Ishikawa (cell line): Measurements from ENCODE around the gene DNAJC22.

ENCODE experiments used
- CEBPB ChIP-seq: IDR thresholded peaks from 2 replicates; pipeline ENCODE4 v1.6.1; 2012
- CREB1 ChIP-seq: IDR thresholded peaks from 2 replicates; pipeline ENCODE4 v1.6.1; 2012; ENCODE audit warnings: low read depth
- EGR1 ChIP-seq: IDR thresholded peaks from 2 replicates; pipeline ENCODE4 v1.6.1; 2012
- EP300 ChIP-seq: IDR thresholded peaks from 2 replicates; pipeline ENCODE4 v1.6.1; 2012; ENCODE audit warnings: borderline replicate concordance
- FOXM1 ChIP-seq: IDR thresholded peaks from 2 replicates; pipeline ENCODE4 v1.6.1; 2012; ENCODE audit warnings: low read depth, borderline replicate concordance
- NFIC ChIP-seq: IDR thresholded peaks from 2 replicates; pipeline ENCODE4 v1.6.1; 2012
- RAD21 ChIP-seq: IDR thresholded peaks from 2 replicates; pipeline ENCODE4 v1.6.1; 2012; ENCODE audit warnings: low read depth
- TAF1 ChIP-seq: IDR thresholded peaks from 2 replicates; pipeline ENCODE4 v1.6.1; 2012; ENCODE audit warnings: low read depth, mild to moderate bottlenecking
- TCF12 ChIP-seq: IDR thresholded peaks from 2 replicates; pipeline ENCODE4 v1.6.1; 2012; ENCODE audit warnings: low read depth
- TEAD4 ChIP-seq: IDR thresholded peaks from 2 replicates; pipeline ENCODE4 v1.6.1; 2012
- YY1 ChIP-seq: IDR thresholded peaks from 2 replicates; pipeline ENCODE4 v1.6.1; 2012; ENCODE audit warnings: low read depth
- ZBTB7A ChIP-seq: IDR thresholded peaks from 2 replicates; pipeline ENCODE4 v1.6.1; 2012; ENCODE audit warnings: low read depth
- TF ChIP-seq, protein P1 (sequence below): IDR thresholded peaks from 2 replicates; pipeline ENCODE4 v1.6.1; 2012
- TF ChIP-seq, protein P2 (sequence below): IDR thresholded peaks from 2 replicates; pipeline ENCODE4 v1.6.1; 2012; ENCODE audit warnings: low read depth, mild to moderate bottlenecking
- TF ChIP-seq, protein P3 (sequence below): IDR thresholded peaks from 2 replicates; pipeline ENCODE4 v1.6.1; 2012

DNAJC22 gene

DNA sequence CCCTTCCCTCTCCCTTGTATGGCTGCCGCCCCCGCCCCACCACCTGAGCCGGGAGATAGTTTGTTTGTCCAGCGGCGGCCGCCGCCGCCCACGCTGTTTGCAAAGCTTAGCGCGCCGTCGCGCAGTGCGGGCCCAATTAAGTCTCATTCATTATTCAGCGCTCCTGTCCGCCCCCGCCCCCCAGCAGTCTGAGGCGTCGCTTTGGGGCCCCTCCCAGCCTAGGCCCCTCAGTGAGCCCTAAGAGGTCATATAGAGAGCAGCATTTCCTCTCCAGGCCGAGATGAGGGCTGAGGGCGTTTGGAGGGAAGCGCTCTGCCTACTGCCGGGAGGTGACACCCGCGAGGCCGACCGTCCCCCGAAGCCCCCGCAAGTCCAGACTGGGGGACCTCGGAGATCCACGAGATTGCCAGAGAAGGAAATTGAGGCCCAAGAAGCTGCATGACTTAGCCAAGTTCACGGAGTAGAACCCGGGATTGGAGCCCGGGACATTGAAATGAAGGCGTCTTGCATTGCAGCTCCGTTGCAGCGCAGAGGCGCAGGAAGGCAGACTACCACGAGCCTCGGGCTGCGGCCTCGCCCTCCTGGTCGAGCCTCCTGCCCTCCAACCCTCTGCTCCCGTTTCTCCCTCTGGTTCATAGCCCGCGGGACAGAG, at the start of gene DNAJC22:
Gene DNAJC22, plus strand, starts transcription at position 230 of the 652 bp plus-strand sequence. CDS start 1,985 bp downstream, outside the sequence.
- no peak for TF ChIP-seq CEBPB
- peak; percentile 97 for TF ChIP-seq EGR1
- no peak for TF ChIP-seq CREB1
- TF ChIP-seq TCF12 = no peak
- TF ChIP-seq TEAD4 = peak; percentile 27; the same call in 1 of the 2 replicates
- 0 out of 2 replicates have a peak, but pooled peaks have one; percentile 18 for TF ChIP-seq EP300
- TF ChIP-seq, protein P1, sequence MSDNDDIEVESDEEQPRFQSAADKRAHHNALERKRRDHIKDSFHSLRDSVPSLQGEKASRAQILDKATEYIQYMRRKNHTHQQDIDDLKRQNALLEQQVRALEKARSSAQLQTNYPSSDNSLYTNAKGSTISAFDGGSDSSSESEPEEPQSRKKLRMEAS = peak; percentile 61
- TF ChIP-seq ZBTB7A = no peak; the same call in 1 of the 2 replicates
- TF ChIP-seq YY1 = no peak
- TF ChIP-seq, protein P2, sequence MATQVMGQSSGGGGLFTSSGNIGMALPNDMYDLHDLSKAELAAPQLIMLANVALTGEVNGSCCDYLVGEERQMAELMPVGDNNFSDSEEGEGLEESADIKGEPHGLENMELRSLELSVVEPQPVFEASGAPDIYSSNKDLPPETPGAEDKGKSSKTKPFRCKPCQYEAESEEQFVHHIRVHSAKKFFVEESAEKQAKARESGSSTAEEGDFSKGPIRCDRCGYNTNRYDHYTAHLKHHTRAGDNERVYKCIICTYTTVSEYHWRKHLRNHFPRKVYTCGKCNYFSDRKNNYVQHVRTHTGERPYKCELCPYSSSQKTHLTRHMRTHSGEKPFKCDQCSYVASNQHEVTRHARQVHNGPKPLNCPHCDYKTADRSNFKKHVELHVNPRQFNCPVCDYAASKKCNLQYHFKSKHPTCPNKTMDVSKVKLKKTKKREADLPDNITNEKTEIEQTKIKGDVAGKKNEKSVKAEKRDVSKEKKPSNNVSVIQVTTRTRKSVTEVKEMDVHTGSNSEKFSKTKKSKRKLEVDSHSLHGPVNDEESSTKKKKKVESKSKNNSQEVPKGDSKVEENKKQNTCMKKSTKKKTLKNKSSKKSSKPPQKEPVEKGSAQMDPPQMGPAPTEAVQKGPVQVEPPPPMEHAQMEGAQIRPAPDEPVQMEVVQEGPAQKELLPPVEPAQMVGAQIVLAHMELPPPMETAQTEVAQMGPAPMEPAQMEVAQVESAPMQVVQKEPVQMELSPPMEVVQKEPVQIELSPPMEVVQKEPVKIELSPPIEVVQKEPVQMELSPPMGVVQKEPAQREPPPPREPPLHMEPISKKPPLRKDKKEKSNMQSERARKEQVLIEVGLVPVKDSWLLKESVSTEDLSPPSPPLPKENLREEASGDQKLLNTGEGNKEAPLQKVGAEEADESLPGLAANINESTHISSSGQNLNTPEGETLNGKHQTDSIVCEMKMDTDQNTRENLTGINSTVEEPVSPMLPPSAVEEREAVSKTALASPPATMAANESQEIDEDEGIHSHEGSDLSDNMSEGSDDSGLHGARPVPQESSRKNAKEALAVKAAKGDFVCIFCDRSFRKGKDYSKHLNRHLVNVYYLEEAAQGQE = no peak
- TF ChIP-seq, protein P3, sequence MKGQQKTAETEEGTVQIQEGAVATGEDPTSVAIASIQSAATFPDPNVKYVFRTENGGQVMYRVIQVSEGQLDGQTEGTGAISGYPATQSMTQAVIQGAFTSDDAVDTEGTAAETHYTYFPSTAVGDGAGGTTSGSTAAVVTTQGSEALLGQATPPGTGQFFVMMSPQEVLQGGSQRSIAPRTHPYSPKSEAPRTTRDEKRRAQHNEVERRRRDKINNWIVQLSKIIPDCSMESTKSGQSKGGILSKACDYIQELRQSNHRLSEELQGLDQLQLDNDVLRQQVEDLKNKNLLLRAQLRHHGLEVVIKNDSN = no peak
- no peak for TF ChIP-seq NFIC
- no peak for TF ChIP-seq RAD21
- no peak for TF ChIP-seq FOXM1

DNA sequence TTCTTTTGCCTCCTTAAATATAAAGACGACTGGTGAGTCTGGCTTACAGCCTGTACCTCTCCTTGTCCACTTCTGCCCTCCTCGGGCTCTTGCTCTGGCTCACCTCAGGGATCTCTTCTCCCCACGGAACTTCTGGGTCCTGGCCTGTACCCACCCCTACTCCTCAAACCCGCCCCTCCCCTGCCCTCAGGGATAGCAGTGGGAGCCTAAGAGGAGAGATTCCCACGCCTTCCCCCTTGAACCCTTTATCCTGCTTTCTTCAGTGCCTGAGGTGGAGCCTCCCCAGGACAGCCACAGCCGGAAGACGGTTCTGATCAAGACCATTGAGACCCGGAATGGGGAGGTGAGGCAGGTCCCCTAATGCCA, 49.0 kb upstream of the DNAJC22 start:
- no peak for TF ChIP-seq ZBTB7A
- TF ChIP-seq YY1 = no peak
- TF ChIP-seq, protein P1 = no peak
- TF ChIP-seq TCF12 = no peak
- TF ChIP-seq EP300 = no peak
- TF ChIP-seq, protein P2 = no peak
- no peak for TF ChIP-seq RAD21
- TF ChIP-seq EGR1 = no peak
- TF ChIP-seq TAF1 = no peak
- no peak for TF ChIP-seq CEBPB
- no peak for TF ChIP-seq FOXM1

DNA sequence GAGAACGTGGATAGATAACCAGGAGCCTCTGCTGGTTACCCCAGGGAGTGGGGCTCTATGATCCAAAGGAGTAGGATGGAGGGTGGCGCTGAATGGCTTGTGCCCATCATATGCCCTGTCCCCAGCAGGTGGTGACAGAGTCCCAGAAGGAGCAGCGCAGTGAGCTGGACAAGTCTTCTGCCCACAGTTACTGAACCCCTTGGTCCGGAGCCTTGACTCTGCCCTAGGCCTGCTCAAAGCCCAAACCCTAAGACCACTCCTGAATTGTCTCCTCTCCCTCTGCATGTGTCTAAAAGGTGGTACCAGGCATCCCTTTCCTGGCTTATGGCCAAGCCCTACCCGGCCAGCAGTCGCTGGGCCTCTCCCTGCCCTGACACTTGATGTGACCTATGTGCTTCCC, 48.5 kb upstream of the DNAJC22 start:
- TF ChIP-seq EGR1 = no peak
- peak; percentile 22; the same call in 1 of the 2 replicates for TF ChIP-seq RAD21
- TF ChIP-seq TEAD4 = no peak

DNA sequence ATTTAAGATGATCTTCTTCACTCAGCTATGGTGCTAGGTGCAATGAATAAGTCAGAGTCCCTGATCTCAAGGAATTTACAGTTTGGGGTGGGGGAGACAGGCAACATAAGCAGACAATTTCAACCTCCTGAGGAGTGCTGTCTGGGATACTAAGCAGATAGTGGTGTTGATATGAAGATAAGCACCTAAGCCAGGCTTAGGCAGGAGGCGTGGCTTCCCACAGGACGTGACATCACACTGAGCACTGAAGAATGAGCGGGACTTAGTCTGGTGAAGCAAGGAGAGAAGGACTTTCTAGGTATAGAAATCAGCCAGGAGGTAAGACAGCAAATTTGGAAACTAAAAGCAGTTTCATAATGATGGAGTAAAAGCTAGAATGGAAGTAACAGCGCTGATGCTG, 44.9 kb upstream of the DNAJC22 start:
- TF ChIP-seq, protein P2 = no peak
- TF ChIP-seq CEBPB (no peak), ZBTB7A (no peak), TCF12 (no peak), CREB1 (no peak), FOXM1 (no peak), TAF1 (no peak), RAD21 (no peak), EP300 (no peak), EGR1 (no peak), NFIC (no peak), YY1 (no peak), TEAD4 (no peak)
- TF ChIP-seq, protein P3 = no peak
- TF ChIP-seq, protein P1 = no peak
